ENCODE measurements around the gene ENTREP1.

DNA sequence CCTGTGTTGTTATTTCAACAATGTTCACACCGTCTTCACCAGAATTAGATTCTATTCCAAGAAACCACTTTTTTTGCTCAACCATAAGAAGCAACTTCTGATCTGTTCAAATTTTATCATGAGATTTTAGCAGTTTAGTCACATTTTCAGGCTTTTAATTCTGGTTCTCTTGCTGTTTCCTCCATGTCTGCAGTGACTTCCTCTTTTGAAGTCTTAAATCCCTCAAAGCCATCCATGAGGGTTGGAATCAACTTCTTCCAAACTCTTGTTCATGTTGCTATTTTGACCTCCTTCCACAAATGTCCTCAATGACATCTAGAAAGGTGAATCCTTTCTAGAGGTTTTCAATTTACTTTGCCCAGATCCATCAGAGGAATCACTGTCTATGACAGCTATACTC is 25.7 kb upstream of the ENTREP1 start:
- TF ChIP-seq POLR2A (IDR thresholded peaks at IDR 0.05; ENCODE audit: low read depth, low read length) (no peak), POLR2AphosphoS5 (IDR thresholded peaks at IDR 0.05; ENCODE audit: low read depth, low read length) (no peak), POU2F2 (IDR thresholded peaks at IDR 0.05; ENCODE audit: low read depth, low read length) (no peak)
